Measurements from ENCODE around the gene PRPF18. TPM values are rescaled to one million over a fixed set of nuclear protein-coding genes. Genes with fewer than 3 reads are reported as not detected.

PRPF18 gene
- total and polyA plus RNA-seq, 9 donors: 13.0 to 22.4 (median 18.2) TPM

DNA sequence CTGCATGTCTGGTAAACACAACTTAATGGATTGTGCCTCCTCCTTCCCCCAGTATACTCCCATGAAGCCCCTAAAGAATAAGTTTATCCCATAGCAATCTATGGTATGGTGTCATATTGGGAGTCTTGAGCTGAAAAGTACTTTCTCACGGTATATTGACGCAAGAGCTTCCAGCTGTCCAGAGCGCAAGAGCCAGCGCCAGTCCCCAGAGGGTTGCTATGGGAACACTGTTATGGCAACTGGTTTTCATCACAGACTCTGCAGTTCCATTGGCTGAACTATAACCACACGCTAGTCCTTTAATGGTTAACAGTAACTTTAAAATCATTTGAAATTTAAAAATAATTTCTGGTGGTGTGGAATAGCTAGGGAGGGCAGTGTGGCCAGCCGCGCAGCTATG lies 46.9 kb downstream of the PRPF18 start:
- no peak overlapping the region for H3K4me3 ChIP-seq
- 81 to 89% (median 83%) methylated on average over 7 of the region's 7 CpGs for WGBS, 3 donors
- no peaks in the 10 kb centered on the region for H3K9me3 ChIP-seq
- no peaks in the 10 kb centered on the region for H3K27me3 ChIP-seq
- no peaks in the 10 kb centered on the region for H3K36me3 ChIP-seq
- peak in 1 of 5 donors; percentile 27 for DNase-seq
- TF ChIP-seq POLR2A (IDR thresholded peaks at IDR 0.05): no peak
- TF ChIP-seq EP300 (IDR thresholded peaks at IDR 0.05): no peak
- no peaks in the 10 kb centered on the region for H3K4me1 ChIP-seq (ENCODE audit: insufficient read depth)
- H3K27ac ChIP-seq: no peak overlapping the region
- intact Hi-C loops (cut with DNase I): no loop called here

DNA sequence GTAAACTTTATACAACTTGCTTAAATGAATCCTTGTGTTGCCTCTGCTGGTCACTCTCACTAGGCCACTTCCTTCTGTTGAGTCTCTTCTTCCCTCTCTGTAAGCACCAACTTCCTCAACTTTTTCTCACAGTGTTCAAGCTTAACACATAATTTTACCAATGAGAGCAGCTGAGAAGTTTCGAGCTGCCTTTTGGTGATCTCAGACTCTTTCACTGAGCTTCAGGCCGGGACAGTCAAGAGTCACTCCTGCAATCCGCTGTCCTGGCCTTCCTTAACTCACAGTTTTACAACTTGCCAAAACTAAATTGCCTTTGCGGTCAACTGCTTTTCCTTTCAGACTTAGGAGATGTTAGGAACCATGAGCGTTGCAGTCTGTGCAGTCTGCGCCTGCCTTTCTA lies 47.4 kb downstream of the PRPF18 start:
- DNase-seq: no peak
- Histone ChIP-seq H3K4me3 (no peak overlapping the region), H3K27ac (no peak overlapping the region), H3K9me3 (no peaks in the 10 kb centered on the region), H3K27me3 (no peaks in the 10 kb centered on the region), H3K36me3 (no peaks in the 10 kb centered on the region), H3K4me1 (ENCODE audit: insufficient read depth) (no peaks in the 10 kb centered on the region)
- no peak for TF ChIP-seq POLR2A (IDR thresholded peaks at IDR 0.05)
- 78 to 88% (median 81%) methylated on average over 6 of the region's 6 CpGs for WGBS, 3 donors
- intact Hi-C loops (cut with DNase I): no loop called here

DNA sequence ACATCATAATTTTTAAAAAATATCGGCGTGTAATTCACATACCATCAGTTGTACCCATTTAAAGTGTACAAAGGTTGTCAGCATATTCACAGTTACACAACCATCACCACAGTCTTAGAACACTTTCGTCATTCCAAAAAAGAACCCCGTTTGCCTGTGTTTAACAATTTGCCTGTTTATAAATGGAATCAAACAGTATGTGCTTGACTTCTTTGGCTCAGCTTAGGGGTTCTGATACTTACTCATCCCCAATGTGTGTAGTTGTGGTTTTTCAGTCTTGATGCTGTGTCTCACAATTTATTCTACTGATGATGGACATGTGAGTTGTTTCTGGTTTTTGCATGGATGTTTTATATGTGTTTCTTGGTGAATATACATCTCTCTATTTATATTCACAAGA lies 50.0 kb downstream of the PRPF18 start:
- WGBS, 3 donors: 92 to 95% (median 94%) methylated on average over 4 of the region's 4 CpGs
- TF ChIP-seq, protein P1, sequence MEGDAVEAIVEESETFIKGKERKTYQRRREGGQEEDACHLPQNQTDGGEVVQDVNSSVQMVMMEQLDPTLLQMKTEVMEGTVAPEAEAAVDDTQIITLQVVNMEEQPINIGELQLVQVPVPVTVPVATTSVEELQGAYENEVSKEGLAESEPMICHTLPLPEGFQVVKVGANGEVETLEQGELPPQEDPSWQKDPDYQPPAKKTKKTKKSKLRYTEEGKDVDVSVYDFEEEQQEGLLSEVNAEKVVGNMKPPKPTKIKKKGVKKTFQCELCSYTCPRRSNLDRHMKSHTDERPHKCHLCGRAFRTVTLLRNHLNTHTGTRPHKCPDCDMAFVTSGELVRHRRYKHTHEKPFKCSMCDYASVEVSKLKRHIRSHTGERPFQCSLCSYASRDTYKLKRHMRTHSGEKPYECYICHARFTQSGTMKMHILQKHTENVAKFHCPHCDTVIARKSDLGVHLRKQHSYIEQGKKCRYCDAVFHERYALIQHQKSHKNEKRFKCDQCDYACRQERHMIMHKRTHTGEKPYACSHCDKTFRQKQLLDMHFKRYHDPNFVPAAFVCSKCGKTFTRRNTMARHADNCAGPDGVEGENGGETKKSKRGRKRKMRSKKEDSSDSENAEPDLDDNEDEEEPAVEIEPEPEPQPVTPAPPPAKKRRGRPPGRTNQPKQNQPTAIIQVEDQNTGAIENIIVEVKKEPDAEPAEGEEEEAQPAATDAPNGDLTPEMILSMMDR (IDR thresholded peaks at IDR 0.05): no peak
- TF ChIP-seq POLR2A (IDR thresholded peaks at IDR 0.05): no peak
- TF ChIP-seq EP300 (IDR thresholded peaks at IDR 0.05): no peak
- H3K27ac ChIP-seq: no peak overlapping the region
- H3K4me3 ChIP-seq: no peak overlapping the region
- no peaks in the 10 kb centered on the region for H3K27me3 ChIP-seq
- H3K4me1 ChIP-seq (ENCODE audit: insufficient read depth): no peaks in the 10 kb centered on the region
- no peak for DNase-seq
- H3K9me3 ChIP-seq: peaks cover 0 to 1% of the 10 kb centered on the region in 2 donors
- H3K36me3 ChIP-seq: no peaks in the 10 kb centered on the region
- intact Hi-C loops (cut with DNase I): no loop called here

DNA sequence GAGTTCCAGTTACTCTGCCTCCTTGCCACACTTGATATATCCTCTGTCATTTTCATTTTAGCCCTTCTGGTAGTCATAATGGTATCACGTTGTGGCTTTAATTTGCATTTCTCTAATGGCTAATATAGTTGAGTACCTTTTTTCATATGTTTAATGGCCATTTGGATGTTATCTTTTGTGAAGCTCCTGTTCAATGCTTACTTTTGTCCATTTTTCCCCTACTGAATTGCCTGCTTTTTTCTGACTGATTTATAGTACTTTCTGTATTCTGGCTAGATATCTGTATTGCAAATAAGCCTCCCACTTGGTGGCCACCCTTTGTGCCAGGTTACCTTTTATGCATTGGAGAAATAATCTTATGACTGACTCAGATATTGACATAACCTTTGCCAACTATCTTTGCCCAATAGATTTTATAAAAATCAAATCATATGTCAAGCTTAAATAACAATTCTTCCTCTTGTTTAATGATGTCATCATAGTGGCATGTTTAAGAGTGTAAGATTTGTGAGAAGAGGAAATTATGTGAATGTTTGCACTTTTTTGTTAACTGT lies 50.6 kb downstream of the PRPF18 start:
- Histone ChIP-seq H3K27ac (no peak overlapping the region), H3K4me3 (no peak overlapping the region), H3K4me1 (ENCODE audit: insufficient read depth) (no peaks in the 10 kb centered on the region), H3K36me3 (no peaks in the 10 kb centered on the region), H3K27me3 (no peaks in the 10 kb centered on the region), H3K9me3 (peaks cover 0 to 7% of the 10 kb centered on the region in 2 donors)
- no peak for TF ChIP-seq EP300 (IDR thresholded peaks at IDR 0.05)
- TF ChIP-seq, protein P1 (IDR thresholded peaks at IDR 0.05): no peak
- no peak for TF ChIP-seq POLR2A (IDR thresholded peaks at IDR 0.05)
- no peak for DNase-seq
- intact Hi-C loops (cut with DNase I): no loop called here
- whole genome bisulfite sequencing, 3 donors: 56 to 67% (median 60%) methylated on average over 1 of the region's 1 CpG

DNA sequence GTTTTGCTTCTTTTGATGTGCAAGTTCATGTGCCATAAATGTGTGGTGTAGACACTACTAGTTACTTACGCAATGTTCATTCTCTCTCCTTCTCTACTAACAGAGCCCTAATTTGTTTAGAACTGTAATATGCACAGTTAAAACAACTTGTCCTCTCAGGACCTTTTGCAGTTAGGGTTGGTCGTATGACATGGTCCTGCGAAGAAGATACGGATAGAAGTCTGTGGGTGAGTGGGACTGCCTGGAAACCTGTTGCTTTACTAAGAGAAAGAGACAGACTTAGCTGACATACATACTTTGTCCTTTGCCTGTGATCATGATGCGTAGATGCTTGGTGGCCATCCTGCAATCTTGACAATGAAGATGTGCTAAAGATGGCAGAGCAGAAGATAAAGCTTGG lies 51.1 kb downstream of the PRPF18 start:
- intact Hi-C loops (cut with DNase I): no loop called here
- H3K27me3 ChIP-seq: no peaks in the 10 kb centered on the region
- no peaks in the 10 kb centered on the region for H3K36me3 ChIP-seq
- TF ChIP-seq, protein P1 (IDR thresholded peaks at IDR 0.05): no peak
- TF ChIP-seq EP300 (IDR thresholded peaks at IDR 0.05) (no peak), POLR2A (IDR thresholded peaks at IDR 0.05) (no peak)
- H3K9me3 ChIP-seq: peaks cover 0 to 7% of the 10 kb centered on the region in 2 donors
- no peak for DNase-seq
- WGBS, 3 donors: 89 to 93% (median 93%) methylated on average over 5 of the region's 5 CpGs
- no peak overlapping the region for H3K27ac ChIP-seq
- H3K4me1 ChIP-seq (ENCODE audit: insufficient read depth): no peaks in the 10 kb centered on the region
- no peak overlapping the region for H3K4me3 ChIP-seq
